ENCODE results near the gene IL20RA. TPM values are rescaled to one million over a fixed set of nuclear protein-coding genes. Genes with fewer than 3 reads are reported as not detected.

Gene IL20RA
- total and polyA plus RNA-seq, 2 of the 8 experiments (the other 6 are each of a cell fraction or from before 2014, with no cell fraction given) = 1.3 to 1.7 TPM

GRCh38 chr6:136985502-136985901 lies 59.3 kb downstream of the IL20RA start:
- Histone ChIP-seq H3K79me2 (ENCODE audit: control insufficient read depth in 1 of 2, insufficient read depth in 2 of 2, low read length in 2 of 2) (no peaks in the 10 kb centered on the region), H2AK5ac (ENCODE audit: low read depth, low read length) (no peak overlapping the region), H3K27ac (ENCODE audit: low read depth, low read length) (no peak overlapping the region), H3K4ac (replicated peaks; ENCODE audit: insufficient read length, low read depth, low read length) (no peak overlapping the region), H3K79me1 (ENCODE audit: low read depth, low read length) (no peaks in the 10 kb centered on the region), H2AFZ (ENCODE audit: low read length) (0 out of 2 replicates have a peak overlapping the region, but pooled peaks have one; percentile 26), H3K56ac (replicated peaks; ENCODE audit: insufficient read length, low read depth, low read length) (no peak overlapping the region), H4K8ac (ENCODE audit: extremely low read depth, insufficient read depth, low read length) (no peak overlapping the region), H3K4me3 (ENCODE audit: extremely low read depth in 1 of 4, insufficient read depth in 2 of 4, low read depth in 3 of 4, low read length in 4 of 4) (no peak overlapping the region), H2BK12ac (ENCODE audit: low read depth, low read length) (peak overlapping the region; percentile 50; the same call in 1 of the 2 replicates), H2BK20ac (ENCODE audit: low read length) (no peak overlapping the region), H2BK15ac (ENCODE audit: low read length) (no peak overlapping the region), H4K91ac (replicated peaks; ENCODE audit: insufficient read length, low read length) (no peak overlapping the region), H3K36me3 (ENCODE audit: control insufficient read depth in 2 of 4, insufficient read depth in 4 of 4, low read length in 3 of 4) (no peaks in the 10 kb centered on the region), H3K4me2 (ENCODE audit: insufficient read depth in 1 of 2, low read depth in 2 of 2, low read length in 2 of 2) (no peak overlapping the region), H4K20me1 (replicated peaks in 1 of 2; ENCODE audit: control insufficient read depth in 1 of 2, insufficient read depth in 2 of 2, low read length in 2 of 2) (no peaks in the 10 kb centered on the region), H3K9ac (replicated peaks in 1 of 4; ENCODE audit: extremely low read depth in 1 of 4, low read depth in 3 of 4, low read length in 3 of 4) (no peak overlapping the region), H3K23ac (ENCODE audit: insufficient read length) (no peak overlapping the region), H3K4me1 (replicated peaks in 1 of 4; ENCODE audit: control insufficient read depth in 3 of 4, insufficient read depth in 4 of 4, low read length in 3 of 4) (peaks cover 0 to 2% (median under 1%) of the 10 kb centered on the region in 4 experiments; a peak in 3 of 7 replicates), H3K9me3 (ENCODE audit: insufficient read depth in 2 of 2, low read depth in 1 of 2, low read length in 1 of 2) (no peaks in the 10 kb centered on the region), H3K27me3 (replicated peaks in 1 of 4; ENCODE audit: control insufficient read depth in 3 of 4, extremely low read depth in 1 of 4, insufficient read depth in 3 of 4, low read length in 3 of 4) (no peaks in the 10 kb centered on the region; a peak in 1 of 7 replicates), H2BK5ac (ENCODE audit: low read depth, low read length) (no peak overlapping the region), H2BK120ac (replicated peaks; ENCODE audit: low read depth, low read length) (no peak overlapping the region), H4K5ac (ENCODE audit: insufficient read length, low read depth, low read length) (no peak overlapping the region), H3K23me2 (ENCODE audit: low read depth, low read length) (peaks cover 5% of the 10 kb centered on the region; the same call in 1 of the 2 replicates), H3K14ac (ENCODE audit: insufficient read length) (no peak overlapping the region), H3K18ac (ENCODE audit: extremely low read depth, low read length) (no peak overlapping the region)
- 93% methylated on average over 5 of the region's 5 CpGs; no CpG with 5 or more reads in 1 of the 2 experiments for WGBS, 2 experiments (ENCODE audit: extremely low coverage in 1 of 2, insufficient coverage in 1 of 2, insufficient read length in 1 of 2, insufficient replicate concordance in 2 of 2, low coverage in 1 of 2, low lambda C conversion rate in 2 of 2, missing lambda C conversion rate in 1 of 2)
- TF ChIP-seq JUND (IDR thresholded peaks at IDR 0.05; ENCODE audit: low read length) (no peak), HDAC2 (IDR thresholded peaks at IDR 0.05; ENCODE audit: borderline replicate concordance in 1 of 2, low read depth in 2 of 2, low read length in 2 of 2) (no peak)
- POLR2A ChIA-PET (ENCODE audit: partially characterized antibody) = no interaction called here
- FAIRE-seq = no peak
- CTCF ChIA-PET (ENCODE audit: partially characterized antibody) = interaction anchor here (0.6 kb wide), 1 partner anchor 1795 kb away, joined by 3 read pairs; no protein-coding TSS in a partner anchor
- no peak for DNase-seq (ENCODE audit: low read depth in 1 of 2, low spot score in 2 of 2)
